ENCODE results near the gene EIF3F. TPM values are rescaled to one million over a fixed set of nuclear protein-coding genes. Genes with fewer than 3 reads are reported as not detected.

EIF3F gene
- total RNA-seq, 1 donor from 2014 or later: 257 TPM

DNA sequence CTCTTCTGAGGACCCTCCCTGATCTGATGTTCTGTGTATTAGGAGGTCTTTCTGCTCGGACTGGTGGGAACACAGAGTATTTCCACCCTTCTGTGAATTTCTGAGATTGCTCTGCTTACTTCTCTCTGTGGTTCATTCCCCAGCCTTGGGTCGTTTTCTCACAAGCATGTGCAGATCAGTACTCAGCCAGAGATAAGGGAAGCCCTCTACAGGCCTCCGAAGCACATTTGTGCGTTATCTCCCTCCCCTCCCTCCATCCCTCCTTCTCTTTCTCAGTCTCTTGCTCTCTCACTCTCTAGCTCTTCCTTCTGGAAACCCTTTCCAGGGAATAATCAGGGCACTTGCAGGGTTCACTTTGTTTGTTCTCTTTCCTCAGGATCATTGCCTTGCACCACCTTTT is 58.7 kb downstream of the EIF3F start:
- H3K36me3 ChIP-seq: no peaks in the 10 kb centered on the region
- peaks cover 4% of the 10 kb centered on the region for H3K27me3 ChIP-seq
- H3F3A ChIP-seq (ENCODE audit: low read depth): peaks cover 3% of the 10 kb centered on the region
- H3K27me3 Mint-ChIP-seq (ENCODE audit: insufficient read depth, low read depth): peaks cover 12% of the 10 kb centered on the region
- H3K9me3 ChIP-seq (ENCODE audit: low read depth): no peaks in the 10 kb centered on the region
- no peaks in the 10 kb centered on the region for H4K20me1 ChIP-seq (ENCODE audit: low read depth)
- H3K4me3 Mint-ChIP-seq: no peak overlapping the region
- no peaks in the 10 kb centered on the region for H3K79me2 ChIP-seq (ENCODE audit: low read depth)
- H3K4me1 ChIP-seq: no peaks in the 10 kb centered on the region
- TF ChIP-seq, protein P1, sequence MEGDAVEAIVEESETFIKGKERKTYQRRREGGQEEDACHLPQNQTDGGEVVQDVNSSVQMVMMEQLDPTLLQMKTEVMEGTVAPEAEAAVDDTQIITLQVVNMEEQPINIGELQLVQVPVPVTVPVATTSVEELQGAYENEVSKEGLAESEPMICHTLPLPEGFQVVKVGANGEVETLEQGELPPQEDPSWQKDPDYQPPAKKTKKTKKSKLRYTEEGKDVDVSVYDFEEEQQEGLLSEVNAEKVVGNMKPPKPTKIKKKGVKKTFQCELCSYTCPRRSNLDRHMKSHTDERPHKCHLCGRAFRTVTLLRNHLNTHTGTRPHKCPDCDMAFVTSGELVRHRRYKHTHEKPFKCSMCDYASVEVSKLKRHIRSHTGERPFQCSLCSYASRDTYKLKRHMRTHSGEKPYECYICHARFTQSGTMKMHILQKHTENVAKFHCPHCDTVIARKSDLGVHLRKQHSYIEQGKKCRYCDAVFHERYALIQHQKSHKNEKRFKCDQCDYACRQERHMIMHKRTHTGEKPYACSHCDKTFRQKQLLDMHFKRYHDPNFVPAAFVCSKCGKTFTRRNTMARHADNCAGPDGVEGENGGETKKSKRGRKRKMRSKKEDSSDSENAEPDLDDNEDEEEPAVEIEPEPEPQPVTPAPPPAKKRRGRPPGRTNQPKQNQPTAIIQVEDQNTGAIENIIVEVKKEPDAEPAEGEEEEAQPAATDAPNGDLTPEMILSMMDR (IDR thresholded peaks at IDR 0.05): no peak
- H3K9ac ChIP-seq: no peak overlapping the region
- peaks cover 2% of the 10 kb centered on the region for H3K9me3 Mint-ChIP-seq
- no peak for DNase-seq (ENCODE audit: low spot score)
- peak overlapping the region; percentile 40 for H2AFZ ChIP-seq (replicated peaks)
- no peaks in the 10 kb centered on the region for H3K36me3 Mint-ChIP-seq
- no peak overlapping the region for H3K4me2 ChIP-seq
- no peak overlapping the region for H3K27ac Mint-ChIP-seq
- no peak overlapping the region for H3K4me3 ChIP-seq
- H3K4me1 Mint-ChIP-seq: no peaks in the 10 kb centered on the region
- no peak overlapping the region for H3K27ac ChIP-seq

DNA sequence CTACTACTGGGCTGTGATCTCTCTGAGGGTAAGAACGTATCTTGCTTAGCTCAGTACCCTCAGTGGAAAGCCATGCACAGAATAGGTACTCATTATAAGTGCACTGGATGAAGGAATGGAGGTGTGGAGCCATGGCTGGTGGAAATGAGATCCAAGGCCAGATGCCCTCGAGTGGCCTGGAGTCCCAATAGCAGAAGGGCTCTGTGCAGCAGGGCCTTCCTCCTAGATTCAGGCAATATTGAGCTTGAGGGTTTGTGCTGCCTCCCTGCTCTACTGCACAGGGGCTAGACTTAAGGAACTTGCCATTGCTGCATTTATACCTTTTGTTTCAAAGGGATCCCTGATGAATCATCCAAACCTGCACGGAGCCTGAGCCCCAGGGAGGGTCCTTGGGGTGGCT is 60.2 kb downstream of the EIF3F start:
- Histone ChIP-seq H3K27me3 (peaks cover 15% of the 10 kb centered on the region), H3F3A (ENCODE audit: low read depth) (peaks cover 3% of the 10 kb centered on the region), H2AFZ (replicated peaks) (no peak overlapping the region), H3K9ac (no peak overlapping the region), H3K9me3 (ENCODE audit: low read depth) (no peaks in the 10 kb centered on the region), H3K4me3 (no peak overlapping the region), H3K36me3 (no peaks in the 10 kb centered on the region), H4K20me1 (ENCODE audit: low read depth) (no peaks in the 10 kb centered on the region), H3K79me2 (ENCODE audit: low read depth) (no peaks in the 10 kb centered on the region), H3K4me2 (no peak overlapping the region), H3K4me1 (no peaks in the 10 kb centered on the region), H3K27ac (no peak overlapping the region)
- Mint-ChIP-seq H3K9me3 (peaks cover 2% of the 10 kb centered on the region), H3K4me1 (no peaks in the 10 kb centered on the region), H3K27ac (no peak overlapping the region), H3K27me3 (ENCODE audit: insufficient read depth, low read depth) (peaks cover 12% of the 10 kb centered on the region), H3K36me3 (no peaks in the 10 kb centered on the region), H3K4me3 (no peak overlapping the region)
- TF ChIP-seq, protein P1 (IDR thresholded peaks at IDR 0.05): no peak
- TF ChIP-seq EZH2 (IDR thresholded peaks at IDR 0.05) (no peak), EZH2phosphoT487 (IDR thresholded peaks at IDR 0.05) (no peak)
- DNase-seq (ENCODE audit: low spot score): no peak

DNA sequence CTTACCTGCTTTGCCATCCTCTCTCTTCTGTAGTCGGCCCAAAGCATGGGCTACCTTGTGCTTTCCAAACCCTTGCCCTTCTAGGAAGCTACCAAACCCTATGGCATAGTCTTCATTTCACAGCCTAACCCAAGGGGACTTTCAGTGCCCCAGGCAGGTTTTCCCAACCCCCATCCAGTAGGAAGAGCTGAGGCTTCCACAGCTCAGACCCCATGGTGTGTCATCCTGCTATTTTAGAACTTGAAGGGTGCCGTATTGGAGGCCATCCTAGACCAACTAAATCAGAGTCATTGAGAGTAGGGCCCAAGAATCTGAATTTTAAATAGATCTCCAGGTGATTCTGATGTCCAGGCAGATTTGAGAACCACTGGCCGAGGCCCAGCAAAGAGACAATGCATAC is 61.9 kb downstream of the EIF3F start:
- H2AFZ ChIP-seq (replicated peaks): no peak overlapping the region
- no peak for TF ChIP-seq EZH2phosphoT487 (IDR thresholded peaks at IDR 0.05)
- no peak overlapping the region for H3K27ac ChIP-seq
- H3K9ac ChIP-seq: no peak overlapping the region
- peaks cover 14% of the 10 kb centered on the region for H3K27me3 Mint-ChIP-seq (ENCODE audit: insufficient read depth, low read depth)
- H3K79me2 ChIP-seq (ENCODE audit: low read depth): no peaks in the 10 kb centered on the region
- H3F3A ChIP-seq (ENCODE audit: low read depth): peaks cover 3% of the 10 kb centered on the region
- no peaks in the 10 kb centered on the region for H3K9me3 Mint-ChIP-seq
- no peaks in the 10 kb centered on the region for H3K36me3 ChIP-seq
- no peak for DNase-seq (ENCODE audit: low spot score)
- H3K36me3 Mint-ChIP-seq: no peaks in the 10 kb centered on the region
- H3K4me3 ChIP-seq: no peak overlapping the region
- peaks cover 15% of the 10 kb centered on the region for H3K27me3 ChIP-seq
- no peak overlapping the region for H3K4me2 ChIP-seq
- H4K20me1 ChIP-seq (ENCODE audit: low read depth): no peaks in the 10 kb centered on the region
- no peaks in the 10 kb centered on the region for H3K4me1 ChIP-seq
- H3K27ac Mint-ChIP-seq: no peak overlapping the region
- H3K4me1 Mint-ChIP-seq: no peaks in the 10 kb centered on the region
- H3K4me3 Mint-ChIP-seq: no peak overlapping the region
- no peaks in the 10 kb centered on the region for H3K9me3 ChIP-seq (ENCODE audit: low read depth)

Small RNA genes lying within 50 kb of the gene (small RNA-seq; reads per million reads assigned to genes)
- not detected for gene COX6CP5

Other genes starting within 250 kb of the EIF3F start
- not detected in 2 replicates for gene OR5P2, start 190.4 kb upstream of the EIF3F start, total RNA-seq (ENCODE audit: low replicate concordance)
- not detected in 2 replicates for gene OR5P3, start 156.5 kb upstream of the EIF3F start, total RNA-seq (ENCODE audit: low replicate concordance)
- not detected in 2 replicates for gene OR10A6, start 56.1 kb upstream of the EIF3F start, total RNA-seq (ENCODE audit: low replicate concordance)
- not detected in 2 replicates for gene OR10A3, start 45.6 kb upstream of the EIF3F start, total RNA-seq (ENCODE audit: low replicate concordance)
- gene NLRP10, start 21.9 kb upstream of the EIF3F start, total RNA-seq (ENCODE audit: low replicate concordance): not detected in 2 replicates
- gene TUB, start 93.9 kb downstream of the EIF3F start, total RNA-seq (ENCODE audit: low replicate concordance): 28.7 and 41.3 TPM in 2 replicates
- gene RIC3, start 181.7 kb downstream of the EIF3F start, total RNA-seq (ENCODE audit: low replicate concordance): 29.5 and 33.7 TPM in 2 replicates

Measured in neural progenitor cell (in vitro differentiated cells).